K562 (cell line): ENCODE results near the gene ABCC12. TPM values are rescaled to one million over a fixed set of nuclear protein-coding genes. Genes with fewer than 3 reads are reported as not detected.
A peak's percentile ranks its signal among the peaks of the same experiment; 100 is the strongest.

ENCODE experiments used
- ATAC-seq: fragments of 200-7000 bp; cut with Tn5 transposase; 3 replicates; pipeline ENCODE4 v1.9.1; 2020; ENCODE audit warnings: moderate library complexity
- BruUV-seq: library from RNA; stranded (reverse); fragments of 400-500 nt; replicated peaks from 2 replicates; lab custom pipeline; 2021; lab: Mats Ljungman, UMichigan
- CTCF ChIA-PET: fragments of 300-600 bp; formaldehyde crosslinking; extraction: SDS; loops from one replicate; lab custom pipeline; 2021; ENCODE audit warnings: low intra/inter-chr PET ratio; lab: Yijun Ruan, JAX
- POLR2A ChIA-PET: fragments of 300-600, 350-650 bp; sonication (Branson Sonifier 250); formaldehyde crosslinking; extraction: SDS; loops from one replicate; lab custom pipeline; 2021; ENCODE audit warnings: antibody characterized with exemption, inconsistent platforms; lab: Yijun Ruan, JAX
- DNase-seq, 4 experiments: peaks; one replicate each; pipeline versions ENCODE4 v3.0.0 to v3.0.0-alpha.2; 2011 to 2018; ENCODE audit warnings: low spot score in 3 of 4, mixed read lengths in 3 of 4; ENCODE audit errors: extremely low read depth in 1 of 4
- FAIRE-seq: peaks from 2 replicates; lab custom pipeline; 2011; peaks lifted over from hg19 to GRCh38; lab: Jason Lieb, UNC
- H2AFZ ChIP-seq: 2 replicates; pipeline ENCODE4 v1.6.0; 2011; ENCODE audit warnings: low read depth, low read length, control low read depth, inconsistent platforms
- H3K27ac ChIP-seq: fragments of 200-600 bp; 3 replicates; pipeline ENCODE4 v1.8.0; 2011; ENCODE audit warnings: low read depth, mild to moderate bottlenecking, control low read depth, inconsistent platforms, low read length, moderate library complexity, mixed read lengths; ENCODE audit errors: extremely low read depth
- H3K27me3 ChIP-seq, 2 experiments: fragments of 300-600 bp in 1 of 2; 2 replicates in 1 of 2; 3 replicates in 1 of 2; pipeline versions ENCODE4 v1.6.0 to v1.8.0; 2011; ENCODE audit warnings: inconsistent platforms in 2 of 2, low read length in 2 of 2, mild to moderate bottlenecking in 1 of 2, mixed read lengths in 1 of 2, moderate library complexity in 1 of 2; ENCODE audit not compliant: control insufficient read depth in 2 of 2, insufficient read depth in 2 of 2
- H3K36me3 ChIP-seq: fragments of 300-600 bp; 3 replicates; pipeline ENCODE4 v1.8.0; 2011; ENCODE audit warnings: mild to moderate bottlenecking, low read length, inconsistent platforms; ENCODE audit not compliant: control insufficient read depth, insufficient read depth
- H3K4me1 ChIP-seq, 2 experiments: fragments of 200-600 bp in 1 of 2; replicated peaks in 1 of 2; 2 replicates in 1 of 2; 3 replicates in 1 of 2; pipeline versions ENCODE4 v1.5.1 to v1.8.0; 2011; ENCODE audit warnings: inconsistent platforms in 2 of 2, low read length in 2 of 2, mild to moderate bottlenecking in 1 of 2, mixed read lengths in 1 of 2, moderate library complexity in 1 of 2; ENCODE audit not compliant: control insufficient read depth in 2 of 2, insufficient read depth in 2 of 2
- H3K4me2 ChIP-seq: 2 replicates; pipeline ENCODE4 v1.6.1; 2011; ENCODE audit warnings: low read length, control low read depth, inconsistent platforms, mixed read lengths; ENCODE audit not compliant: insufficient read depth
- H3K4me3 ChIP-seq: fragments of 200-600 bp; sonication (generic), shearing (Covaris generic); 2 replicates; pipeline ENCODE4 v1.5.1; 2016; ENCODE audit warnings: control low read depth, inconsistent platforms
- H3K79me2 ChIP-seq: fragments of 200-600 bp; 3 replicates; pipeline ENCODE4 v1.8.0; 2011; ENCODE audit warnings: low read length, inconsistent platforms; ENCODE audit not compliant: control insufficient read depth, insufficient read depth
- H3K9ac ChIP-seq, 2 experiments: 2 replicates each; pipeline versions ENCODE4 v1.6.0 to v1.6.1; 2011; ENCODE audit warnings: low read depth in 2 of 2, low read length in 2 of 2, control low read depth in 1 of 2, inconsistent platforms in 1 of 2, mild to moderate bottlenecking in 1 of 2, mixed read lengths in 1 of 2; ENCODE audit not compliant: insufficient read depth in 1 of 2
- H3K9me1 ChIP-seq: one replicate; pipeline ENCODE4 v1.6.0; 2011; ENCODE audit warnings: inconsistent platforms, mild to moderate bottlenecking, low read length, moderate library complexity; ENCODE audit not compliant: control insufficient read depth, insufficient read depth
- H3K9me3 ChIP-seq: replicated peaks from 2 replicates; pipeline ENCODE4 v1.5.1; 2011; ENCODE audit warnings: low read depth, low read length, inconsistent platforms; ENCODE audit not compliant: control insufficient read depth, insufficient read depth
- H4K20me1 ChIP-seq: replicated peaks from 2 replicates; pipeline ENCODE4 v1.6.1; 2011; ENCODE audit warnings: low read length, inconsistent platforms, mixed read lengths; ENCODE audit not compliant: control insufficient read depth, insufficient read depth
- JUND ChIP-seq, 2 experiments: IDR thresholded peaks; 2 replicates in 1 of 2; 3 replicates in 1 of 2; pipeline ENCODE4 v1.6.1; 2011; ENCODE audit warnings: borderline replicate concordance in 2 of 2, low read depth in 2 of 2, low read length in 2 of 2, improper control_type of control experiment in 1 of 2, missing biosample characterization in 1 of 2, missing genetic modification characterization in 1 of 2, missing genetic modification reagents in 1 of 2
- RAD51 ChIP-seq: fragments of 450-650 bp; IDR thresholded peaks from 2 replicates; pipeline ENCODE4 v1.7.1; 2016; ENCODE audit warnings: low read depth, mild to moderate bottlenecking, borderline replicate concordance
- RCOR1 ChIP-seq, 2 experiments: IDR thresholded peaks; 2 replicates each; pipeline ENCODE4 v1.6.1; 2012; ENCODE audit warnings: low read depth in 2 of 2, low read length in 2 of 2, borderline replicate concordance in 1 of 2, improper control_type of control experiment in 1 of 2
- SMC3 ChIP-seq: conservative IDR thresholded peaks from 2 replicates; pipeline ENCODE4 v1.6.1; 2011; ENCODE audit warnings: low read depth, low read length, improper control_type of control experiment; ENCODE audit not compliant: insufficient read depth
- STAG1 ChIP-seq: sonication (generic); formaldehyde crosslinking; IDR thresholded peaks from 2 replicates; pipeline ENCODE4 v1.5.0; 2020; ENCODE audit warnings: missing genetic modification reagents, borderline replicate concordance
- YY1 ChIP-seq, 3 experiments: IDR thresholded peaks; 2 replicates each; pipeline ENCODE4 v1.6.1; 2011; ENCODE audit warnings: low read length in 2 of 3, mild to moderate bottlenecking in 2 of 3, moderate library complexity in 2 of 3, borderline replicate concordance in 1 of 3, control low read depth in 1 of 3, low read depth in 1 of 3; ENCODE audit not compliant: insufficient read depth in 3 of 3, insufficient replicate concordance in 2 of 3, control insufficient read depth in 1 of 3, insufficient read length in 1 of 3; ENCODE audit errors: extremely low read depth in 1 of 3
- ZFP36 ChIP-seq: fragments of 150-350 bp; IDR thresholded peaks from 2 replicates; pipeline ENCODE4 v1.6.1; 2018; ENCODE audit warnings: low read length, low read depth; ENCODE audit not compliant: partially characterized antibody
- ZNF124 ChIP-seq: sonication (generic); formaldehyde crosslinking; IDR thresholded peaks from 2 replicates; pipeline ENCODE4 v1.8.1; 2022; ENCODE audit warnings: missing genetic modification reagents
- WGBS: fragments of 100-300 bp; shearing (Covaris generic); methylation state at CpG from one replicate; pipeline ENCODE4 v1.1.6; 2016; ENCODE audit warnings: low coverage, mixed read lengths; ENCODE audit not compliant: insufficient coverage; ENCODE audit errors: missing lambda C conversion rate; 5-methylcytosine and 5-hydroxymethylcytosine counted together
- in situ Hi-C: fragments of 300-500 bp; cut with MboI; formaldehyde crosslinking; loops from 4 replicates; pipeline ENCODE4 v1.15.0; 2018; ENCODE audit warnings: inconsistent platforms, mixed read lengths
- intact Hi-C: fragments of 100-400 bp; cut with micrococcal nuclease; formaldehyde crosslinking; loops from 2 replicates; pipeline ENCODE4 v1.14.2; 2022
- polyA plus RNA-seq, 8 experiments: library from polyadenylated mRNA; depleted of rRNA in 4 of 8; stranded (reverse) in 5 of 8; unstranded in 3 of 8; fragments of >200 nt; fragmentation: Nextera tagmentation in 2 of 8; fragmentation: Illumina TruSeq in 1 of 8; extraction: Ambion mirVana in 2 of 8; extraction: Trizol in 1 of 8; gene quantifications; 2 replicates each; pipeline versions ENCODE4 v1.2.1 to v1.2.3, GENCODE V29; 2011 to 2014; ENCODE audit warnings: inconsistent platforms in 1 of 8, missing spikeins in 1 of 8
- total RNA-seq, 7 experiments: library from RNA; depleted of rRNA in 6 of 7; stranded (reverse); fragments of >200 nt in 6 of 7; fragmentation: Illumina TruSeq in 2 of 7; extraction: Trizol in 2 of 7; gene quantifications; 2 replicates each; pipeline versions ENCODE4 v1.2.1 to v1.2.3, GENCODE V29; 2011 to 2021; ENCODE audit warnings: low replicate concordance in 1 of 7
- TF ChIP-seq, protein P1 (sequence below), 2 experiments: fragments of 450-650 bp; formaldehyde crosslinking in 1 of 2; IDR thresholded peaks; 2 replicates each; pipeline versions ENCODE4 v1.4.0 to v1.6.1; 2014 to 2020; ENCODE audit warnings: mild to moderate bottlenecking in 2 of 2, borderline replicate concordance in 1 of 2, low read depth in 1 of 2

The ABCC12 gene
- total and polyA plus RNA-seq, 9 of the 15 experiments (the other 6 are each of a cell fraction or from before 2014, with no cell fraction given), result not detected

DNA sequence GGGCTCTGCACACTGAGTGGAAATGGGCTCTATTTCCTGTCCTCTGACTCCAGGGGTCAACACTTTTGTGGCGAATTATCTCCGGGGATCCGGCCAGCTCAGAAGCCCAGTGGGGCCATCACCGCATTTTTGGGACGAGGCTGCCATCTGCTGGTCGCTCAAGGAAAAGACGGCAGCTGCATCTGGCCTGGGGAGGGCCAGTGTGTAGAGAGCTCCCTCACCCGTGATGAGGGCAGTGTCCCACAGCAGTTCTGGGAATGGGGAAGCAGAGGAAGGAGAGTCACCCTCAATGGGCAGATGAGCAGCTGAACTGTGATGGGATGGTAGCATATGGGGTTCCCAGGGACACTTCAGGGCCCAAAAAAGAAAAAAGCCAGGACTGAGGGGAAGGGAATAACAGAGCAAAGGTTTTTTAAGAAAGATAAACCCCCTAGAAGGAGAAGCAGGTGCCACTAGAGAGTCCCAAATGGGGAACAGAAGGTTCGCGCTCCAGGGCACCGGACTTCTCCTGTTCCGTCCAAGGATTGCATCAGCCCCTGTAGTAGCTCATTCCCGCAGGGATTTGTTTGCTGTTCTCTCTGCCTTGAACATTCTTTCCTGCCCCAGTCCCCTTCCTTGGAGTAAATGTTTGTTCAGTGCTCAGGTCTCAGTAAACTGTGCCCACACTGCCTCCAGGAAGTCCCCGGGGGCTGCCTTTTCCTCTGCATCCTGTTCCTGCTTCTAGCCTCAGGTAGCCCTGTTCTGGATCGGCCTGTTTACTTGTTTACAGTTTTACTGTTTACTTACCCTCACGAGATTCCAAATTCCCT, 9.3 kb upstream of the ABCC12 start:
- CTCF ChIA-PET, result interaction anchor here (1.0 to 1.3 kb wide), 4 partner anchors 136 to 1310 kb away, joined by 3 to 7 read pairs (median 3); partner anchors contain the start of gene NETO2
- no peak overlapping the region for H3K4me3 ChIP-seq
- TF ChIP-seq ZFP36, result peak; percentile 47
- 0 out of 2 replicates have a peak, but pooled peaks have one; percentile 17 for TF ChIP-seq JUND (IDR thresholded peaks at IDR 0.05; ENCODE audit: borderline replicate concordance, low read depth, low read length)
- no peak for TF ChIP-seq JUND (tag; IDR thresholded peaks at IDR 0.05; ENCODE audit: borderline replicate concordance, low read depth, low read length)
- TF ChIP-seq YY1 (IDR thresholded peaks at IDR 0.05; ENCODE audit: borderline replicate concordance in 1 of 3, control insufficient read depth in 1 of 3, extremely low read depth in 1 of 3, insufficient read depth in 3 of 3, insufficient read length in 1 of 3, insufficient replicate concordance in 2 of 3, low read depth in 1 of 3, low read length in 2 of 3), result no peak
- TF ChIP-seq RAD51, result no peak
- TF ChIP-seq RCOR1 (IDR thresholded peaks at IDR 0.05; ENCODE audit: borderline replicate concordance in 1 of 2, low read depth in 2 of 2, low read length in 2 of 2), result 0 out of 4 replicates have a peak, but pooled peaks of 1 of the 2 experiments have one; percentile 28
- TF ChIP-seq, protein P1, sequence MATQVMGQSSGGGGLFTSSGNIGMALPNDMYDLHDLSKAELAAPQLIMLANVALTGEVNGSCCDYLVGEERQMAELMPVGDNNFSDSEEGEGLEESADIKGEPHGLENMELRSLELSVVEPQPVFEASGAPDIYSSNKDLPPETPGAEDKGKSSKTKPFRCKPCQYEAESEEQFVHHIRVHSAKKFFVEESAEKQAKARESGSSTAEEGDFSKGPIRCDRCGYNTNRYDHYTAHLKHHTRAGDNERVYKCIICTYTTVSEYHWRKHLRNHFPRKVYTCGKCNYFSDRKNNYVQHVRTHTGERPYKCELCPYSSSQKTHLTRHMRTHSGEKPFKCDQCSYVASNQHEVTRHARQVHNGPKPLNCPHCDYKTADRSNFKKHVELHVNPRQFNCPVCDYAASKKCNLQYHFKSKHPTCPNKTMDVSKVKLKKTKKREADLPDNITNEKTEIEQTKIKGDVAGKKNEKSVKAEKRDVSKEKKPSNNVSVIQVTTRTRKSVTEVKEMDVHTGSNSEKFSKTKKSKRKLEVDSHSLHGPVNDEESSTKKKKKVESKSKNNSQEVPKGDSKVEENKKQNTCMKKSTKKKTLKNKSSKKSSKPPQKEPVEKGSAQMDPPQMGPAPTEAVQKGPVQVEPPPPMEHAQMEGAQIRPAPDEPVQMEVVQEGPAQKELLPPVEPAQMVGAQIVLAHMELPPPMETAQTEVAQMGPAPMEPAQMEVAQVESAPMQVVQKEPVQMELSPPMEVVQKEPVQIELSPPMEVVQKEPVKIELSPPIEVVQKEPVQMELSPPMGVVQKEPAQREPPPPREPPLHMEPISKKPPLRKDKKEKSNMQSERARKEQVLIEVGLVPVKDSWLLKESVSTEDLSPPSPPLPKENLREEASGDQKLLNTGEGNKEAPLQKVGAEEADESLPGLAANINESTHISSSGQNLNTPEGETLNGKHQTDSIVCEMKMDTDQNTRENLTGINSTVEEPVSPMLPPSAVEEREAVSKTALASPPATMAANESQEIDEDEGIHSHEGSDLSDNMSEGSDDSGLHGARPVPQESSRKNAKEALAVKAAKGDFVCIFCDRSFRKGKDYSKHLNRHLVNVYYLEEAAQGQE (IDR thresholded peaks at IDR 0.05; ENCODE audit: borderline replicate concordance), result peak; percentile 76
- TF ChIP-seq, protein P1 (CRISPR knock-in tag; IDR thresholded peaks at IDR 0.05; ENCODE audit: low read depth), result no peak
- TF ChIP-seq ZNF124 (CRISPR knock-in tag), result no peak
- peak; percentile 98 for TF ChIP-seq STAG1 (CRISPR knock-in tag)
- TF ChIP-seq SMC3, result peak; percentile 91

More for the DNA sequence above, 9.3 kb upstream of the ABCC12 start:
- POLR2A ChIA-PET, result interaction anchor here (0.5 to 1.5 kb wide), 2 partner anchors 9 to 222 kb away, joined by 3 to 4 read pairs; no protein-coding TSS in a partner anchor
- H3K36me3 ChIP-seq, result no peaks in the 10 kb centered on the region
- H3K9me1 ChIP-seq, result no peaks in the 10 kb centered on the region
- no peaks in the 10 kb centered on the region for H3K4me1 ChIP-seq
- no peak overlapping the region; a peak in 1 of 4 replicates for H3K9ac ChIP-seq
- peak overlapping the region; percentile 14; the same call in 1 of the 2 replicates for H2AFZ ChIP-seq
- FAIRE-seq (peak; percentile 96), ATAC-seq (peak; percentile 100), DNase-seq (peak; percentile 80 to 84 (median 82))
- BruUV-seq, result no TSS peak
- H3K79me2 ChIP-seq, result no peaks in the 10 kb centered on the region
- H3K4me2 ChIP-seq, result peak overlapping the region; percentile 46; the same call in 1 of the 2 replicates
- H3K9me3 ChIP-seq, result no peaks in the 10 kb centered on the region
- no peaks in the 10 kb centered on the region; the same call in 1 of the 2 replicates for H4K20me1 ChIP-seq
- in situ Hi-C loops, result loop anchor here (5.0 to 10.0 kb wide), 2 partner anchors 1128 to 1220 kb away; no protein-coding TSS in a partner anchor
- 3% methylated on average over 16 of the region's 16 CpGs for WGBS
- H3K27ac ChIP-seq, result no peak overlapping the region
- intact Hi-C loops, result loop anchor here (5.0 to 10.0 kb wide), 4 partner anchors 910 to 1610 kb away; no protein-coding TSS in a partner anchor
- peaks cover 4 to 22% of the 10 kb centered on the region in 2 experiments; a peak in 2 of 5 replicates for H3K27me3 ChIP-seq
